Stimulated activated CD4-positive, alpha-beta T cell treated with anti-CD3 and anti-CD28 coated beads, Interleukin-4, amount 100 ng/mL, for 1 hour (primary cell): Measurements from ENCODE around the gene AKT3.

Experiments used
- DNase-seq: peaks from one replicate; pipeline ENCODE4 v3.0.0-alpha.2; 2020

Gene AKT3

DNA sequence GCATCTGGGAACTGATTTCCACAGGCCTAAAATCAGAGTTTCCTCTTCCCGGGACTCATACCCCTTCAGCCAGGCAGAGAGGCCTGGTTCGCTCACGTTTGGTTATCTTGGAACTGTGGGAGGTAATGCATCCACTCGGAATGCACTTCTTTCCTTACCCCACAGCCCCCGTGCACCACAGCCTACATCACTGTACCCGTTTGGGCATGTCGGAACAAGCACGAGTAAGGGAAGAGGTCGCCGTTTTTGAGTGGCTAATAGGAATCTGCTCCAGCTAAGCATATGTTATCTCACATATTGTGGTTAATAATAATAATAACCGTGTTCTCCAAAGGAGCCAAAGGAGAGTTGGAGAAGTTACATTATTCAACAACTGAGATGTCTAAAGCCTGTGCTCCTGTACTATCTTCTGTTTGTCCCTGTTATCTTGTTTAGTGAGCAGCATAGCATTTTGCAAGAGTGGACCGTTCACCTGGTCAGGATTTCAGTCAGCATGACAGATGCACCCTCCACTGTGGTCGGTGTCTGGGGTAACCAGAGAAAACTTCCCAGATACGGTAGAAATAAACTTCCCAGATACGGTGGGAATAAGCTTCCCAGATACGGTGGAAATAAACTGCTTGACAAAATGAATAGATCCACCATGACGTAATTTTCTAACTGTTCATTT is 395.6 kb downstream of the AKT3 start:
- DNase-seq: no peak

DNA sequence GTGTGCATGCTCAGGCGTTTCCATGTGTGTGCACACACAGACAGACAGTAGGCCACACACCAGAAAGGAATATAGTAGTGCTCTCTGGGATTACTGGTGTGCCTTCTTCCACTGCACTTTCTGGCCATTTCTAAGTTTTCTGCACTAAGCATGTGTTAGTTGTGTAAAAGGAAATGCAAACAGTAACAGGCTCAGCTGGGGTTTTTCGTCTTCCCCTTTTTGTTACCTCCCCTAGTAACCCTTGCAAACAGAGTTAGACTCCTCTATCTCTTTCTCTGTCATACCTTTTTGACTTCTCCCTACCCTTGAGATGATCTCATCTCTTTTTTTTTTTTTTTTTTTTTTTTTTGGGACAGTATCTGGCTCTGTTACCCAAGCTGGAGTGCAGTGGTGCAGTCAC is 398.0 kb downstream of the AKT3 start:
- DNase-seq: no peak

DNA sequence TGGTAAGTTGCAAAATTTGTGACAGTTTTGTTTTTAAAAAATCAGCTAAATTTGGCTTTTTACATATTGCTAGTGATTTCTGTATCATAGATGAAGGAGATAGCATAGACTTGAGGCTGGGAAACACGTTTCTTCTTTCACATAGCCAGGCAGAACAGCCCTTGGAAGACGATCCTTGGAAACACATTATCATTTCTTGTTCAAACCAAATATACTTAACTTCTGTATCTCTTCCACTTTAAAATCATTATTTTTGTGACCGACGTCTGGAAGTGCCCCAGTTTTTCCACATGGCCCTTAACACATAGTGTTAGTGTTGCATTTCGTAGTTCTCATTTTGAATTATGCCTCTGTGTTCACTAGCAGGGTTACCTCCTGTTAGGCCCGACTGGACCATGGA is 400.7 kb downstream of the AKT3 start:
- no peak for DNase-seq

DNA sequence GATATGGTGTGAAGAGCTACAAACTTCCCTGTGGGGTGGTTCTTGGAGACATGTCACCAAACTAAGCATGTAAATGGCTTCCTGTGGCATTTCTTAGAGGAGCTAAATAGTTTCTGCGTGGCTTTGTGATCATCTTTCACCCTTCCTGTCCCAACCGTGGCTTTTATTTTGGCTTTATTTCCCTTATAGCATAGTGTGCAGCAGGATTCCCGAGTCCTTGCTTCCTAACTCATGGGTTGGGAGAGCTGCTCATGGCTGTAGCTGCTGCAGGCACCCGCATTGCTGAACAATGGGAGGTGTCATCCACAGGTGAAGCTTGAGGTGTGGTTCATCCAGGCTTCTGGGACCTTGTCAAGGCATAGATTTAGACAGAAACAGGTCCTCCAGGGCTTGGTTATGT is 402.2 kb downstream of the AKT3 start:
- no peak for DNase-seq

DNA sequence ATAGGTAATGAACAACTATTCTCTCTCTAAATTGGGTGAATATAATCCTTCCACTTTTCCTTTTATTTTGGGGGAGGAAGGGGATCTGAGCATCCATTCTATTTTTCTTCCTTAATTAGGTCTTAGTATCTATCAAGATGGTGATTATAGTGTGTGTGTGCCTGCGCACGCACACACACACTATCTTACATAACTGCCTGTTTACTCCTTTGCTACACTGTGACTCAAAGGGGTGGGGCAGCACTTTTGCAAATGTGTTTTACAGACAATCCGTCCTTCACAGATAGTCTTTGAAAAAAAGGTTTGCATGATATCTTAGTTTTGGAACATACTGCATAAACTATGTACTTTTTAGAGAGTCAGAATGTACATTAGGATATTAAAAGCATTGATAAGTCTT is 402.7 kb downstream of the AKT3 start:
- DNase-seq: no peak

DNA sequence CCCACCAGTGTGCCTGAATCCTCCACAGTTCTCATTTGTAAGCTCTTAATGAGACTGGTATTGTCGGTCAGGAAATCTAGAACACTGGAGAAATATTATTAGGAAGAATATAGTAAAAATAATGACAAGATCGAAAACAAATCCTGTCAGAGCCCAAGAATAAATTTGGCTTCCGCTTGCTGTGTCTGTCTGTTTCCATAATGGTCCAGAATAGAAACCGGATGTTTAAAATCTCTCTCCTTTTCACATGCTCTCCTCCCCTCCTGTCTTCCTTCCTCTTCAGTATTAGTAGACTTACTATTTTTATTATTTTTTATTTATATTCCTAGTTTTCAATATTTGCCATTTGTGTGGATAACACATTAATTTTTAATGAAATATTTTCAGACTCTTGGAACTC is 406.5 kb downstream of the AKT3 start:
- DNase-seq: no peak

DNA sequence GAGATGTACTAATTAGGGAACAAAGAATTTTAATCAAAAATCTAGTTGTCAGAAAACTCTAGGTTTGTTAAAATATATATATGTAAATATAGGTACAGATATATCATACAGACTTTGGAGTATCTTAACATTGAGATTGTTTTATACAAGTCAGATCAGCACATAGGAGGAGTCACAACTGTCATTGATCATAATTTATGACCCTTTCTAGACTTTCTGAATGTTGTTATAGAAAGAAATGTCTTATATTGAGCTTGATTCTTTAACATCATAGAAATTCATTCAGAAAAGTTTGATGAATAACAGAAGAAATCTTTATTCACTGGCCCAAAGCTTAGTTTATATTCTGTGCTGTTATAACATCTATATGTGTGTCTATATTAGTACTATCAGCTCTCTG is 408.4 kb downstream of the AKT3 start:
- no peak for DNase-seq

DNA sequence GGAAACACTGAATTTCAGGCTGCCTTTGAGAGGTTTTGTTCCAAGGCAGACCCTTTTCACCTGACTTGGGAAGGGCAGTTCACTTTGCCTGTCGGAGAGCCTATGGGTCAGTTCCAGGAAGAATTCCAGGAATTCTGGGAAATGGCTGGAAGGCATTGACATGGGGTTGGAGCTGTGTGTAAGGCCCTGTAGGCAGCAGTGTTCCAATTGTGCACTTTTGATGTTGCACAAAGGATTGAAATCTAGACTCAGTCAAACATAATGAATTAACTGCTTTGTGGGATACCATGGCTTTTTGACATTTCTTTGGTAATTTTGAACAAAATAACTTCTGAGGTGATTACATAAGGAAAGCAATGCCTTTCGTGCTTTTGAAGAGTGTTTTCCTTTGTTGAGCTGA is 409.6 kb downstream of the AKT3 start:
- no peak for DNase-seq

DNA sequence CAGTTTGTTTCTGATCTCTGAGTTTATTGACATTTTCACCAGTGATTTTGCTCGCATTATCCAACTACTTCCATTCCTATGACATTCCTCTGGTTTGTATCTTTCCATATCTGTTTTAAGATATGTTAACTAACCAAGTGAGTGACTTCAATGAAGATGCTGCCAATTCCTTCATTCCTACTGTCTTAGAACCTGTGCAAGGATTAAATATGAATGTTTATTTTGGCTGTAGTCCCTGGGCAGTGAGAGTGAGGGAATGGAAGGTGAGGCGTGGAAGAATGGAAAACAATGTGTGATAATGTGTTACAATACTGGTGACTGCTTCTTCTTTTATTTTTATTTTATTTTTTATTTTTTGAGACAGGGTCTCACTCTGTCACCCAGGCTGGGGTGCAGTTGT is 411.2 kb downstream of the AKT3 start:
- no peak for DNase-seq
